HCT116 (cell line): ENCODE results near the gene ASIP.

Source experiments
- CEBPB ChIP-seq: IDR thresholded peaks from 2 replicates; pipeline ENCODE4 v1.6.1; 2012; ENCODE audit warnings: low read depth
- CTCF ChIP-seq, 3 experiments: fragments of 200-600 bp in 1 of 3; sonication (generic) in 1 of 3; IDR thresholded peaks in 2 of 3; conservative IDR thresholded peaks in 1 of 3; 2 replicates each; pipeline ENCODE4 v1.5.1; 2012 to 2017; ENCODE audit warnings: low read depth in 2 of 3, low read length in 2 of 3, antibody characterized with exemption in 1 of 3, borderline replicate concordance in 1 of 3, control low read depth in 1 of 3, mild to moderate bottlenecking in 1 of 3, mixed read lengths in 1 of 3, mixed run types in 1 of 3, moderate library complexity in 1 of 3; ENCODE audit not compliant: insufficient read depth in 1 of 3
- EGR1 ChIP-seq: IDR thresholded peaks from 2 replicates; pipeline ENCODE4 v1.6.1; 2012; ENCODE audit warnings: low read depth
- EZH2phosphoT487 ChIP-seq: fragments of 200-600 bp; IDR thresholded peaks from 2 replicates; pipeline ENCODE4 v1.6.1; 2018; ENCODE audit warnings: antibody characterized with exemption, borderline replicate concordance
- POLR2A ChIP-seq: IDR thresholded peaks from 2 replicates; pipeline ENCODE4 v1.7.0; 2011; ENCODE audit warnings: borderline replicate concordance; ENCODE audit not compliant: insufficient read depth, insufficient read length; ENCODE audit errors: extremely low read depth
- SIN3A ChIP-seq: IDR thresholded peaks from 2 replicates; pipeline ENCODE4 v1.6.1; 2012; ENCODE audit warnings: low read depth
- ZFX ChIP-seq: fragments of 450-650 bp; IDR thresholded peaks from 2 replicates; pipeline ENCODE4 v1.6.1; 2017
- ZNF274 ChIP-seq: fragments of 200-500 bp; sonication (Bioruptor generic); IDR thresholded peaks from 2 replicates; pipeline ENCODE4 v1.6.1; 2014; ENCODE audit warnings: mild to moderate bottlenecking, low read depth, low read length, inconsistent platforms

DNA sequence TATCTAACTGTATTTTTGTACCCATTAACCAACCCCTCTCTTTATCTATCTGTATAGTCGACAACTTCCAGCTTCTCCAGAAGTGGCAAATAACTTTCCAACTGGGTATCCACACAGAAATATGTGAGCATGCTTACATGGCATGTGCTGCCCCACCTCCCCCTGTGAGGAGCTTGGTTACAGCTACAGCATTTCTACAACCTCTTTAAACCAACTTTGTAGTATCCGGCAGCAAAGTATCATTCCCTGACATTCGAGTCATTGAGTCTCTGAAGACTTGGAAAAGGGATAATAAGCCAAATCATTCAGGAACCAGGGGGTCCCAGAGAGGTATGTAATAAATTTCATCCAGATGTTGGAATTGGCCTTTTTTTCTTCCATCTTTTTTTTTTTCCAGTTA is 48.2 kb upstream of the ASIP start:
- no peak for TF ChIP-seq ZNF274
- TF ChIP-seq CTCF (IDR thresholded peaks at IDR 0.05 in 2 of 3, conservative IDR thresholded peaks at IDR 0.05 in 1 of 3; ENCODE audit: borderline replicate concordance in 1 of 3, insufficient read depth in 1 of 3, low read depth in 2 of 3, low read length in 2 of 3) = no peak
- no peak for TF ChIP-seq ZFX
- TF ChIP-seq SIN3A = no peak
- no peak for TF ChIP-seq POLR2A
- no peak for TF ChIP-seq EZH2phosphoT487
- TF ChIP-seq EGR1 = no peak
- no peak for TF ChIP-seq CEBPB
